ENCODE results near the gene C20orf144. TPM values are rescaled to one million over a fixed set of nuclear protein-coding genes. Genes with fewer than 3 reads are reported as not detected.

C20orf144 gene
- total RNA-seq, 1 donor, result 0.21 TPM

- peaks cover 47% of the 10 kb centered on the region for H3K4me1 ChIP-seq (ENCODE audit: insufficient read depth, low read length)
Observed at GRCh38 chr20:33667245-33667675, 5.1 kb downstream of the C20orf144 start.

GRCh38 chr20:33667676-33668465 lies 5.7 kb downstream of the C20orf144 start:
- no peaks in the 10 kb centered on the region for H3K27me3 ChIP-seq (ENCODE audit: insufficient read depth, low read length)
- peak overlapping the region; percentile 35 for H3K4me3 ChIP-seq (ENCODE audit: low read length)
- no peaks in the 10 kb centered on the region for H3K9me3 ChIP-seq (ENCODE audit: low read depth, low read length)
- H3K4me1 ChIP-seq (ENCODE audit: insufficient read depth, low read length), result peaks cover 42% of the 10 kb centered on the region

More at GRCh38 chr20:33667245-33667675, 5.1 kb downstream of the C20orf144 start:
- no peaks in the 10 kb centered on the region for H3K27me3 ChIP-seq (ENCODE audit: insufficient read depth, low read length)
- H3K4me3 ChIP-seq (ENCODE audit: low read length), result peak overlapping the region; percentile 35
- H3K9me3 ChIP-seq (ENCODE audit: low read depth, low read length), result no peaks in the 10 kb centered on the region

- H3K4me3 ChIP-seq (ENCODE audit: low read length), result no peak overlapping the region
- H3K4me1 ChIP-seq (ENCODE audit: insufficient read depth, low read length), result peaks cover 44% of the 10 kb centered on the region
- H3K27me3 ChIP-seq (ENCODE audit: insufficient read depth, low read length), result no peaks in the 10 kb centered on the region
- H3K9me3 ChIP-seq (ENCODE audit: low read depth, low read length), result no peaks in the 10 kb centered on the region
Observed at GRCh38 chr20:33668466-33669155, 6.5 kb downstream of the C20orf144 start.

- Histone ChIP-seq H3K4me1 (ENCODE audit: insufficient read depth, low read length) (peaks cover 43% of the 10 kb centered on the region), H3K27me3 (ENCODE audit: insufficient read depth, low read length) (no peaks in the 10 kb centered on the region), H3K9me3 (ENCODE audit: low read depth, low read length) (no peaks in the 10 kb centered on the region), H3K4me3 (ENCODE audit: low read length) (no peak overlapping the region)
Observed at GRCh38 chr20:33669224-33669623, 7.1 kb downstream of the C20orf144 start.

DNA sequence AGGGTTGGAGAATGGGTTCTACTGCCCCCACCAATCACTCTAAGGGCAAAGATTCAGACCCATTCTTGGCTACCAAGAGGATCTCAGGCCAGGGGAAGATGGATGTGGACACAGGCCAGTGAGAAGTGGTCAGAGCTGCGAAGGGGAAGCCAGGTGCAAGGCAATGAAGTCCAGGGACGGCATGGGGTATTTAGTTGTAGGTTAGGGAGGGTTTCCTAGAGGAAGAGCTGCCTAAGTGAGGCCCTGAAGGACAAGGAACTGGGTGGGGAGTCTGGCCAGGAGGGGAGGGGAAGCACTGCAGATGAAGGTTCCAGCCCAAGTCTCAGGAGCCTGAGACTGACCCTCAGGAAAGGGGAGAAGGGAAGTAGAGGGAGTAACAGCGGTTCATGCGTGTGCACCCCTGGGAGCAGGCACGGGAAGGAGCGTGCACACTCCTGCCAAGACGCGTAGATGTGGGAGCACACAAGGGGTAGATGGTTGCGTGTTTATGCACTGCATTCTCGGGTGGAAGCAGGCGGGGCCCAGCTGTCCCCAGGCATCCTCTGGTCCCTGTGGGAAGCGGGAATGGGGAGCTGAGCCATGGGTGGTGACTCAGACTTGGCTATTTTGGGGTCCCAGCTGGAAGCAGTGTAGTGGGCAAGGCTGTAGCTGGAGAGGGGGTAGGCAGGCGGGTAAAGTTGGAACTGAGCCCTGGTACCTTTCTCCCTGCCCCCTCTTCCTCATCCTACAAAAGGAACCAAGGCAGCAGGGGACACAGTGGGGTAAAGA lies 7.9 kb downstream of the C20orf144 start:
- Histone ChIP-seq H3K4me3 (ENCODE audit: low read length) (no peak overlapping the region), H3K4me1 (ENCODE audit: insufficient read depth, low read length) (peaks cover 42% of the 10 kb centered on the region), H3K9me3 (ENCODE audit: low read depth, low read length) (no peaks in the 10 kb centered on the region), H3K27me3 (ENCODE audit: insufficient read depth, low read length) (no peaks in the 10 kb centered on the region)

DNA sequence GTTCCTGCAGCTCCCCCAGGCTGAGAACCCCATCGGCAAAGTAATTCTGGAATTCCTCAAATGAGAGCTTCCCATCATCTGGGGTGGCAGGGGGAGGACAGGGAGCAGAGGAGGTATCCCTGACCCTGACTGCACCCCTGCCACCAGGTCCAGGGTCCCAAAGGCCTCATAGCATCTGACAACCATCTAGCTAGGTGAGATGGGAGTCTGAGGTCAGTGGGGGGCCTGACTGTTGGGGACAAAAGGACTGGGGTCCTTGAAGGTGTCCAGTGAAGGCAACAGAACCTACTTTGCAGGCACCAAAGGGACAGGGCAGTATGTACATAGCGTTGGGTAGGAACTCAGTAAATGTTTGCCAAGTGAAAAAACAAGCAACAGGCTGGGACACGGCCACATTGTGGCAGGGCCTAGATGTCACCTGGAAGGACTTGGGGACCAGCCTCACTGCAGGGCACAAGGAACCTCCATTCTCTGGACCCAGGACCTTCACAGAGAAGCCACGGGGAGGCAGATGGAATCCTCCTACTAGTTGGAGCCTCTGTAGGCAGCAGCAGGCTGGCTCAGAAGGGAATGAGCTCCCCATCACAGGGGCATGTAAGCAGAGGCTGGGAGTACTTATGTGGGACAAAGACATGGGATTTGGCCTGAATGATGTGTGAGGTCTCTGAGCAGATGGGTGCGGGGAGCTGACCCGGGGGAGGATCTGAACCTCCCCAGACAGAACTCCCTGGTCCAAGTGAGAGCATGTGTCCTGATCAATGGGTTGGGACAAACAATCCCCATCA lies 8.8 kb downstream of the C20orf144 start:
- Histone ChIP-seq H3K4me1 (ENCODE audit: insufficient read depth, low read length) (peaks cover 40% of the 10 kb centered on the region), H3K9me3 (ENCODE audit: low read depth, low read length) (no peaks in the 10 kb centered on the region), H3K4me3 (ENCODE audit: low read length) (no peak overlapping the region), H3K27me3 (ENCODE audit: insufficient read depth, low read length) (no peaks in the 10 kb centered on the region)

- Histone ChIP-seq H3K27me3 (ENCODE audit: insufficient read depth, low read length) (no peaks in the 10 kb centered on the region), H3K9me3 (ENCODE audit: low read depth, low read length) (no peaks in the 10 kb centered on the region), H3K4me3 (ENCODE audit: low read length) (no peak overlapping the region), H3K4me1 (ENCODE audit: insufficient read depth, low read length) (peaks cover 32% of the 10 kb centered on the region)
Observed at GRCh38 chr20:33671573-33672288, 9.6 kb downstream of the C20orf144 start.

- H3K9me3 ChIP-seq (ENCODE audit: low read depth, low read length), result no peaks in the 10 kb centered on the region
- H3K4me3 ChIP-seq (ENCODE audit: low read length), result no peak overlapping the region
- peaks cover 26% of the 10 kb centered on the region for H3K4me1 ChIP-seq (ENCODE audit: insufficient read depth, low read length)
- no peaks in the 10 kb centered on the region for H3K27me3 ChIP-seq (ENCODE audit: insufficient read depth, low read length)
Observed at GRCh38 chr20:33672426-33673113, 10.4 kb downstream of the C20orf144 start.

DNA sequence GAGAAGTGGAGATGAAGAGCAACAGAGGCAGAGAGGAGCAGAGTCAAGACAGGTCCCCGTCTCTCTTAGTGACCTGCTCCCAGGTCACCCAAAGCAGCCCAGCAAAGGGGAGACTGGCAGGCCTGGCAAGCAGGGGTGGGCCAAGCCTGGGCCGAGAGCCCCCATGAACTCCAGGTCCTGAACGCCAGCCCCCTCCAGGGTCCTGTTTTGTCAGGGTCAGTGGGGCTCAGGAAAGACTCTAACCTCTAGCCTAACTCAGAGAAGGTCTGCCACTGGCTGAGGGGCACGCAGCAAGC lies 10.9 kb downstream of the C20orf144 start:
- Histone ChIP-seq H3K27me3 (ENCODE audit: insufficient read depth, low read length) (no peaks in the 10 kb centered on the region), H3K4me3 (ENCODE audit: low read length) (no peak overlapping the region), H3K4me1 (ENCODE audit: insufficient read depth, low read length) (peaks cover 23% of the 10 kb centered on the region), H3K9me3 (ENCODE audit: low read depth, low read length) (no peaks in the 10 kb centered on the region)

- Histone ChIP-seq H3K9me3 (ENCODE audit: low read depth, low read length) (no peaks in the 10 kb centered on the region), H3K4me1 (ENCODE audit: insufficient read depth, low read length) (peaks cover 22% of the 10 kb centered on the region), H3K27me3 (ENCODE audit: insufficient read depth, low read length) (no peaks in the 10 kb centered on the region), H3K4me3 (ENCODE audit: low read length) (peak overlapping the region; percentile 38)
Observed at GRCh38 chr20:33673410-33674293, 11.5 kb downstream of the C20orf144 start.

GRCh38 chr20:33674294-33675135 lies 12.4 kb downstream of the C20orf144 start, which contains the start of gene NECAB3:
Gene NECAB3, minus strand, starts transcription at chr20:33674428. Its CDS starts 76 bp downstream, at chr20:33674352.
- peak within 1 kb of the TSS; percentile 38 for H3K4me3 ChIP-seq (ENCODE audit: low read length)
- H3K27me3 ChIP-seq (ENCODE audit: insufficient read depth, low read length), result no peaks in the 10 kb centered on the region
- H3K4me1 ChIP-seq (ENCODE audit: insufficient read depth, low read length), result peaks cover 29% of the 10 kb centered on the region
- H3K9me3 ChIP-seq (ENCODE audit: low read depth, low read length), result no peaks in the 10 kb centered on the region
